Measurements from ENCODE around the gene FAM13B.
"Not testable (repeated sequence)": the region's sequence is repeated elsewhere in the genome, so short reads cannot be mapped to it uniquely, and the experiment has no call there.

Gene FAM13B

GRCh38 chr5:138054206-138054605 lies 21.3 kb upstream of the FAM13B start:
- Histone ChIP-seq H3K27me3 (ENCODE audit: insufficient read depth, low read length) (peaks cover 10% of the 10 kb centered on the region), H3K79me2 (ENCODE audit: control insufficient read depth, insufficient read depth, low read length, unreplicated experiment) (no peaks in the 10 kb centered on the region), H3K4me1 (ENCODE audit: control insufficient read depth, insufficient read depth, low read length, unreplicated experiment) (no peaks in the 10 kb centered on the region), H3K27ac (ENCODE audit: low read depth, low read length) (no peak overlapping the region), H2AFZ (ENCODE audit: low read length, unreplicated experiment) (no peak overlapping the region), H3K4me3 (ENCODE audit: low read depth, low read length) (no peak overlapping the region), H3K36me3 (ENCODE audit: insufficient read depth, low read length) (no peaks in the 10 kb centered on the region)

GRCh38 chr5:138053554-138053953 lies 20.7 kb upstream of the FAM13B start:
- Histone ChIP-seq H3K27me3 (ENCODE audit: insufficient read depth, low read length) (peaks cover 10% of the 10 kb centered on the region), H3K36me3 (ENCODE audit: insufficient read depth, low read length) (no peaks in the 10 kb centered on the region), H2AFZ (ENCODE audit: low read length, unreplicated experiment) (no peak overlapping the region), H3K4me3 (ENCODE audit: low read depth, low read length) (no peak overlapping the region), H3K4me1 (ENCODE audit: control insufficient read depth, insufficient read depth, low read length, unreplicated experiment) (no peaks in the 10 kb centered on the region), H3K79me2 (ENCODE audit: control insufficient read depth, insufficient read depth, low read length, unreplicated experiment) (no peaks in the 10 kb centered on the region), H3K27ac (ENCODE audit: low read depth, low read length) (no peak overlapping the region)

DNA sequence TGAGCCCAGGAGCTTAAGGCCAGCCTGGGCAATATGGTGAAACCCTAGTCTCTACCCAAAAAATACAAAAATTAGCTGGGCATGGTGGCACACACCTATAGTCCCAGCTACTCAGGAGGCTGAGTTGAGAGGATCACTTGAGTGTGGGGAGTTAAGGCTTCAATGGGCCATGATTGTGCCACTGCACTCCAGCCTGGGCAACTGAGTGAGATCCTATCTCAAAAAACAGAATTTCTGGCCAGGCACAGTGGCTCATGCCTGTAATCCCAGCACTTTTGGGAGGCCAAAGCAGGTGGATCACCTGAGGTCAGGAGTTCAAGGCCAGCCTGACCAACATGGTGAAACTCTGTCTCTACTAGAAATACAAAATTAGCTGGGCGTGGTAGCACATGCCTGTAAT lies 19.8 kb upstream of the FAM13B start:
- not testable (repeated sequence) for H3K36me3 ChIP-seq (ENCODE audit: insufficient read depth, low read length); H3K27ac ChIP-seq (ENCODE audit: low read depth, low read length); H3K4me1 ChIP-seq (ENCODE audit: control insufficient read depth, insufficient read depth, low read length, unreplicated experiment); H3K79me2 ChIP-seq (ENCODE audit: control insufficient read depth, insufficient read depth, low read length, unreplicated experiment); H3K4me3 ChIP-seq (ENCODE audit: low read depth, low read length); H3K27me3 ChIP-seq (ENCODE audit: insufficient read depth, low read length); H2AFZ ChIP-seq (ENCODE audit: low read length, unreplicated experiment)

GRCh38 chr5:138051441-138052296 lies 18.8 kb upstream of the FAM13B start:
- H3K27ac ChIP-seq (ENCODE audit: low read depth, low read length), result no peak overlapping the region
- H3K27me3 ChIP-seq (ENCODE audit: insufficient read depth, low read length), result peaks cover 10% of the 10 kb centered on the region; the same call in 1 of the 2 replicates
- no peaks in the 10 kb centered on the region for H3K4me1 ChIP-seq (ENCODE audit: control insufficient read depth, insufficient read depth, low read length, unreplicated experiment)
- H2AFZ ChIP-seq (ENCODE audit: low read length, unreplicated experiment), result no peak overlapping the region
- no peaks in the 10 kb centered on the region for H3K79me2 ChIP-seq (ENCODE audit: control insufficient read depth, insufficient read depth, low read length, unreplicated experiment)
- H3K36me3 ChIP-seq (ENCODE audit: insufficient read depth, low read length), result no peaks in the 10 kb centered on the region
- no peak overlapping the region for H3K4me3 ChIP-seq (ENCODE audit: low read depth, low read length)

GRCh38 chr5:138045283-138045682 lies 12.4 kb upstream of the FAM13B start:
- H3K79me2 ChIP-seq (ENCODE audit: control insufficient read depth, insufficient read depth, low read length, unreplicated experiment); H3K4me3 ChIP-seq (ENCODE audit: low read depth, low read length); H3K27ac ChIP-seq (ENCODE audit: low read depth, low read length); H3K4me1 ChIP-seq (ENCODE audit: control insufficient read depth, insufficient read depth, low read length, unreplicated experiment); H2AFZ ChIP-seq (ENCODE audit: low read length, unreplicated experiment); H3K36me3 ChIP-seq (ENCODE audit: insufficient read depth, low read length); H3K27me3 ChIP-seq (ENCODE audit: insufficient read depth, low read length): not testable (repeated sequence)

DNA sequence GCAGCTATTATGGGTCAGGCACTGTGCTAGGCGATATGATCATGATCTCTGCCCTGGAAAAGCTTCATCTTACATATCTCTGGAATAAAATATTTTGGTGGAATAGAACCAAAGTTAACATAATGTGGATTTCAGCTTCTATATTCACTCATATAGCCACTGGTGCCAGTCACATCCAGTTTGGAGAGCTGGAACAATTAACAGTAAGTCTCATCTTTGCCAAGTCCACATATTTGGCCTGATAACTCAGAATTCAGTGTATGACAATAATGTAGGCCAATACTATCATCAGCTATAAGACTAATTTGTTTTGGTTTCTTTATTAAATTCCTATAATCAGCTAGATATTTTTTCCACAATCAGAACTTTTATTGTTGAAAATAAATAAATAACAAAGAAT lies 5.9 kb upstream of the FAM13B start:
- H3K4me3 ChIP-seq (ENCODE audit: low read depth, low read length), result no peak overlapping the region
- H3K27me3 ChIP-seq (ENCODE audit: insufficient read depth, low read length), result no peaks in the 10 kb centered on the region
- no peak overlapping the region for H3K27ac ChIP-seq (ENCODE audit: low read depth, low read length)
- H3K36me3 ChIP-seq (ENCODE audit: insufficient read depth, low read length), result no peaks in the 10 kb centered on the region
- H3K4me1 ChIP-seq (ENCODE audit: control insufficient read depth, insufficient read depth, low read length, unreplicated experiment), result peaks cover 7% of the 10 kb centered on the region
- no peaks in the 10 kb centered on the region for H3K79me2 ChIP-seq (ENCODE audit: control insufficient read depth, insufficient read depth, low read length, unreplicated experiment)
- no peak overlapping the region for H2AFZ ChIP-seq (ENCODE audit: low read length, unreplicated experiment)

DNA sequence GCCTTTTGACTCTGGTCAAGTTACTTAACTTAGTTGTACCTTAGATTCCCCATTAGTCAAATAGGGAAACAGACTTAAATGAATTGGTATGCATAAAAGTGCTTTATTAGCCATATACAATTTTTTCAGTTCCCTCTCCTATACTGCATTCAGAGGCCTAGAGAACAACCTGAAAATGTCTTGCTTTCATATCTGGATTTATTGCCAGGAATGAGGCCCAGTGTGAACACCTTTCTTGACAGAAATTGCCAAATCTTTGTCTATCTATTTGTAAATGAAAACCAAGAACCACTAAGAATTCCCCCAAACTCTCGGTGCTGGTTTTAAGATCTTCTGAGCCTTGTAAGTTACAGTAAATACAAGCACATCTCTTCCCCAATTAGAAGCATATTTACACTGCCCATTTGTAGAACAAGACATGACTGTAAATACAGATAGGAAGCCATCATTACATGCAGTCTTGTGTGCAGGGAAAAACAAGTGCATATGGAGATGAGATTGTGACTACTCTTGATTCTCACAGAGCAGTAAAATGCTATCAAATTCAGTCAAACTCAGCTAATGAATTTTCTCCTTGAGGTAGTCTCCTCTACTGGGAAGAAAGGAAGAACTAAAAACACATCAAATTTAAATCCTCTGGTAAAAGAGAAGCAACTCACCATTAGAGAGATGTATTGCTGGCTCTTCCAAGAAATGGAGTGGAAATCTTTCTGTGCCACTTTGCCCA lies 5.2 kb upstream of the FAM13B start:
- H2AFZ ChIP-seq (ENCODE audit: low read length, unreplicated experiment), result no peak overlapping the region
- no peaks in the 10 kb centered on the region for H3K79me2 ChIP-seq (ENCODE audit: control insufficient read depth, insufficient read depth, low read length, unreplicated experiment)
- H3K27me3 ChIP-seq (ENCODE audit: insufficient read depth, low read length), result no peaks in the 10 kb centered on the region
- H3K36me3 ChIP-seq (ENCODE audit: insufficient read depth, low read length), result no peaks in the 10 kb centered on the region
- no peak overlapping the region for H3K27ac ChIP-seq (ENCODE audit: low read depth, low read length)
- H3K4me3 ChIP-seq (ENCODE audit: low read depth, low read length), result no peak overlapping the region
- H3K4me1 ChIP-seq (ENCODE audit: control insufficient read depth, insufficient read depth, low read length, unreplicated experiment), result peaks cover 12% of the 10 kb centered on the region

DNA sequence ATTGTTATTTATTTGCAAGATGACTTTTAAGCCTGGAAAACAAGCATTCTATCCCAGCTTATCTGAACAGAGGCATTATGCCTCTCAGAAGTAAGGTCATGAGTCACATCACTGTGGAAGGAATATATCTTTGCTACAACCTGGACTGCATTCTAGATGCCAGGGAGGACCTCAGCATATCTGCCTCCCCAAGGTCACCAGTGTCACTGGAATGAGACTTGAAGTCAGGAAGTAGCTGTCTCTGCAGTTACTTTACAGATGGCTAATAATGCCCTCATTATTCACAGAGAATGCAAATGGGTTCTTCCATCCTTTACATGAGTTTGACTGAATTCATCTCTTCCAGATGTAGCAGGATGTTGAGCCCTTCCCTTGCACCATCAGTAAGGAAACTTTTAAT lies 4.4 kb upstream of the FAM13B start:
- Histone ChIP-seq H3K36me3 (ENCODE audit: insufficient read depth, low read length) (no peaks in the 10 kb centered on the region), H3K27me3 (ENCODE audit: insufficient read depth, low read length) (no peaks in the 10 kb centered on the region), H3K4me1 (ENCODE audit: control insufficient read depth, insufficient read depth, low read length, unreplicated experiment) (peaks cover 12% of the 10 kb centered on the region), H3K4me3 (ENCODE audit: low read depth, low read length) (no peak overlapping the region), H3K27ac (ENCODE audit: low read depth, low read length) (no peak overlapping the region), H3K79me2 (ENCODE audit: control insufficient read depth, insufficient read depth, low read length, unreplicated experiment) (peaks cover 1% of the 10 kb centered on the region), H2AFZ (ENCODE audit: low read length, unreplicated experiment) (no peak overlapping the region)

- H2AFZ ChIP-seq (ENCODE audit: low read length, unreplicated experiment), result peak overlapping the region; percentile 74
- H3K4me1 ChIP-seq (ENCODE audit: control insufficient read depth, insufficient read depth, low read length, unreplicated experiment), result peaks cover 21% of the 10 kb centered on the region
- no peak overlapping the region for H3K4me3 ChIP-seq (ENCODE audit: low read depth, low read length)
- no peak overlapping the region for H3K27ac ChIP-seq (ENCODE audit: low read depth, low read length)
- H3K27me3 ChIP-seq (ENCODE audit: insufficient read depth, low read length), result no peaks in the 10 kb centered on the region
- no peaks in the 10 kb centered on the region for H3K36me3 ChIP-seq (ENCODE audit: insufficient read depth, low read length)
- H3K79me2 ChIP-seq (ENCODE audit: control insufficient read depth, insufficient read depth, low read length, unreplicated experiment), result peaks cover 15% of the 10 kb centered on the region
Measured at GRCh38 chr5:138035605-138036537, 3.0 kb upstream of the FAM13B start.

- Histone ChIP-seq H3K27me3 (ENCODE audit: insufficient read depth, low read length) (no peaks in the 10 kb centered on the region), H3K27ac (ENCODE audit: low read depth, low read length) (peak overlapping the region; percentile 92), H3K4me1 (ENCODE audit: control insufficient read depth, insufficient read depth, low read length, unreplicated experiment) (peaks cover 27% of the 10 kb centered on the region), H2AFZ (ENCODE audit: low read length, unreplicated experiment) (peak overlapping the region; percentile 68), H3K4me3 (ENCODE audit: low read depth, low read length) (peak overlapping the region; percentile 93), H3K79me2 (ENCODE audit: control insufficient read depth, insufficient read depth, low read length, unreplicated experiment) (peaks cover 35% of the 10 kb centered on the region), H3K36me3 (ENCODE audit: insufficient read depth, low read length) (no peaks in the 10 kb centered on the region)
Measured at GRCh38 chr5:138033907-138034306, 1.0 kb upstream of the FAM13B start.

Measured in ACC112 (cell line).